HUES6 (cell line): Measurements from ENCODE around the gene KCNAB2.

Experiments used
- H3K27ac ChIP-seq: 2 replicates; pipeline ENCODE4 v1.7.0; 2013; ENCODE audit warnings: low read depth, mild to moderate bottlenecking, low read length, inconsistent platforms
- H3K27me3 ChIP-seq: 2 replicates; pipeline ENCODE4 v1.6.1; 2013; ENCODE audit warnings: low read length; ENCODE audit not compliant: control insufficient read depth, insufficient read depth
- H3K36me3 ChIP-seq: 2 replicates; pipeline ENCODE4 v1.6.1; 2013; ENCODE audit warnings: low read length; ENCODE audit not compliant: control insufficient read depth, insufficient read depth
- H3K4me1 ChIP-seq: 2 replicates; pipeline ENCODE4 v1.6.1; 2013; ENCODE audit warnings: low read length; ENCODE audit not compliant: control insufficient read depth, insufficient read depth
- H3K4me3 ChIP-seq: 2 replicates; pipeline ENCODE4 v1.5.1; 2013; ENCODE audit warnings: low read depth, low read length
- H3K9ac ChIP-seq: one replicate; pipeline ENCODE4 v1.6.1; 2013; ENCODE audit warnings: mild to moderate bottlenecking, low read length
- H3K9me3 ChIP-seq: 2 replicates; pipeline ENCODE4 v1.6.1; 2013; ENCODE audit warnings: low read depth, low read length; ENCODE audit not compliant: control insufficient read depth, insufficient read depth

Gene KCNAB2

GRCh38 chr1:6045561-6045960, at the start of gene KCNAB2:
KCNAB2 (plus strand) TSS chr1:6045888; CDS start chr1:6051537, 5,649 bp downstream.
- no peak within 1 kb of the TSS for H3K27ac ChIP-seq
- no peak within 1 kb of the TSS for H3K9ac ChIP-seq
- no peak within 1 kb of the TSS for H3K4me3 ChIP-seq
- H3K9me3 ChIP-seq: no peaks in the 10 kb centered on the region
- H3K36me3 ChIP-seq: no peaks in the 10 kb centered on the region
- no peaks in the 10 kb centered on the region for H3K27me3 ChIP-seq
- no peaks in the 10 kb centered on the region for H3K4me1 ChIP-seq

GRCh38 chr1:5996641-5997270, 48.9 kb upstream of the KCNAB2 start:
- peaks cover 11% of the 10 kb centered on the region for H3K4me1 ChIP-seq
- H3K27me3 ChIP-seq: peaks cover 20% of the 10 kb centered on the region
- H3K36me3 ChIP-seq: no peaks in the 10 kb centered on the region
- H3K27ac ChIP-seq: no peak overlapping the region
- no peak overlapping the region for H3K4me3 ChIP-seq
- no peak overlapping the region for H3K9ac ChIP-seq
- no peaks in the 10 kb centered on the region for H3K9me3 ChIP-seq

GRCh38 chr1:5997316-5997715, 48.4 kb upstream of the KCNAB2 start:
- Histone ChIP-seq H3K27ac (no peak overlapping the region), H3K9me3 (no peaks in the 10 kb centered on the region), H3K36me3 (no peaks in the 10 kb centered on the region), H3K4me3 (no peak overlapping the region), H3K9ac (no peak overlapping the region), H3K4me1 (peaks cover 16% of the 10 kb centered on the region), H3K27me3 (peaks cover 20% of the 10 kb centered on the region)

- H3K27ac ChIP-seq: no peak overlapping the region
- no peaks in the 10 kb centered on the region for H3K9me3 ChIP-seq
- H3K36me3 ChIP-seq: no peaks in the 10 kb centered on the region
- no peak overlapping the region for H3K4me3 ChIP-seq
- peaks cover 26% of the 10 kb centered on the region for H3K27me3 ChIP-seq
- H3K9ac ChIP-seq: no peak overlapping the region
- peaks cover 26% of the 10 kb centered on the region for H3K4me1 ChIP-seq
Measured at GRCh38 chr1:5998051-5998905, 47.4 kb upstream of the KCNAB2 start.

GRCh38 chr1:5998906-5999301, 46.8 kb upstream of the KCNAB2 start:
- H3K27me3 ChIP-seq: peaks cover 26% of the 10 kb centered on the region
- peaks cover 26% of the 10 kb centered on the region for H3K4me1 ChIP-seq
- H3K4me3 ChIP-seq: no peak overlapping the region
- no peak overlapping the region for H3K27ac ChIP-seq
- no peak overlapping the region for H3K9ac ChIP-seq
- H3K36me3 ChIP-seq: no peaks in the 10 kb centered on the region
- H3K9me3 ChIP-seq: no peaks in the 10 kb centered on the region

- H3K4me3 ChIP-seq: no peak overlapping the region
- no peak overlapping the region for H3K27ac ChIP-seq
- no peak overlapping the region for H3K9ac ChIP-seq
- peaks cover 28% of the 10 kb centered on the region for H3K4me1 ChIP-seq
- peaks cover 16% of the 10 kb centered on the region for H3K27me3 ChIP-seq
- H3K9me3 ChIP-seq: no peaks in the 10 kb centered on the region
- H3K36me3 ChIP-seq: no peaks in the 10 kb centered on the region
Measured at GRCh38 chr1:5999711-6000443, 45.8 kb upstream of the KCNAB2 start.

- Histone ChIP-seq H3K9ac (no peak overlapping the region), H3K36me3 (no peaks in the 10 kb centered on the region), H3K4me3 (no peak overlapping the region), H3K27ac (no peak overlapping the region), H3K9me3 (no peaks in the 10 kb centered on the region), H3K4me1 (peaks cover 28% of the 10 kb centered on the region), H3K27me3 (peaks cover 16% of the 10 kb centered on the region; the same call in 1 of the 2 replicates)
Measured at GRCh38 chr1:6000444-6001288, 45.0 kb upstream of the KCNAB2 start.

- Histone ChIP-seq H3K4me3 (no peak overlapping the region), H3K9me3 (no peaks in the 10 kb centered on the region), H3K4me1 (peaks cover 30% of the 10 kb centered on the region), H3K36me3 (no peaks in the 10 kb centered on the region), H3K27me3 (peaks cover 16% of the 10 kb centered on the region; the same call in 1 of the 2 replicates), H3K9ac (no peak overlapping the region), H3K27ac (no peak overlapping the region)
Measured at GRCh38 chr1:6001992-6002576, 43.6 kb upstream of the KCNAB2 start.

GRCh38 chr1:6002714-6003501, 42.8 kb upstream of the KCNAB2 start:
- H3K27me3 ChIP-seq: peaks cover 16% of the 10 kb centered on the region; the same call in 1 of the 2 replicates
- peaks cover 36% of the 10 kb centered on the region for H3K4me1 ChIP-seq
- no peaks in the 10 kb centered on the region for H3K9me3 ChIP-seq
- no peaks in the 10 kb centered on the region for H3K36me3 ChIP-seq
- no peak overlapping the region for H3K4me3 ChIP-seq
- H3K27ac ChIP-seq: no peak overlapping the region
- no peak overlapping the region for H3K9ac ChIP-seq
